K562 (cell line): ENCODE data around the gene CAPN5.

ENCODE experiments used
- E2F5 ChIP-seq: sonication (generic); formaldehyde crosslinking; IDR thresholded peaks from 2 replicates; pipeline ENCODE4 v1.8.0; 2022; ENCODE audit warnings: mild to moderate bottlenecking, missing genetic modification reagents
- MEF2D ChIP-seq: conservative IDR thresholded peaks from 2 replicates; pipeline ENCODE4 v1.6.1; 2016; ENCODE audit warnings: low read depth, missing genetic modification characterization, missing compliant biosample characterization
- NR1H2 ChIP-seq: sonication (generic); formaldehyde crosslinking; IDR thresholded peaks from 2 replicates; pipeline ENCODE4 v1.4.0; 2020; ENCODE audit warnings: mild to moderate bottlenecking, missing genetic modification reagents
- PCBP2 ChIP-seq: fragments of 200-400 bp; formaldehyde crosslinking; IDR thresholded peaks from 2 replicates; pipeline ENCODE4 v1.6.1; 2018; ENCODE audit warnings: low read length, low read depth, mild to moderate bottlenecking, moderate library complexity; ENCODE audit not compliant: poor library complexity, severe bottlenecking
- SMC3 ChIP-seq: conservative IDR thresholded peaks from 2 replicates; pipeline ENCODE4 v1.6.1; 2011; ENCODE audit warnings: low read depth, low read length, improper control_type of control experiment; ENCODE audit not compliant: insufficient read depth
- SREBF2 ChIP-seq: sonication (generic); formaldehyde crosslinking; IDR thresholded peaks from 2 replicates; pipeline ENCODE4 v1.4.0; 2020; ENCODE audit warnings: mild to moderate bottlenecking, missing genetic modification reagents
- SRSF1 ChIP-seq: fragments of 200-400 bp; formaldehyde crosslinking; IDR thresholded peaks from 2 replicates; pipeline ENCODE4 v1.6.1; 2017; ENCODE audit warnings: mild to moderate bottlenecking, low read depth, low read length, moderate library complexity
- ZBTB40 ChIP-seq, 2 experiments: fragments of 450-650 bp in 1 of 2; sonication (generic) in 1 of 2; formaldehyde crosslinking in 1 of 2; IDR thresholded peaks; 2 replicates each; pipeline versions ENCODE4 v1.7.1 to v1.9.0; 2016 to 2022; ENCODE audit warnings: inconsistent platforms in 1 of 2, mild to moderate bottlenecking in 1 of 2, missing genetic modification reagents in 1 of 2
- TF ChIP-seq, protein P1 (sequence below): fragments of 450-650 bp; conservative IDR thresholded peaks from 2 replicates; pipeline ENCODE4 v1.6.1; 2016; ENCODE audit warnings: missing genetic modification characterization, low read depth, mild to moderate bottlenecking, control low read depth, missing compliant biosample characterization
- TF ChIP-seq, protein P2 (sequence below), 3 experiments: IDR thresholded peaks in 2 of 3; conservative IDR thresholded peaks in 1 of 3; 2 replicates each; pipeline ENCODE4 v1.5.1; 2011 to 2012; ENCODE audit warnings: low read length in 3 of 3, mild to moderate bottlenecking in 3 of 3, control low read depth in 2 of 3, improper control_type of control experiment in 1 of 3, inconsistent platforms in 1 of 3, low read depth in 1 of 3, mixed read lengths in 1 of 3, moderate library complexity in 1 of 3; ENCODE audit not compliant: insufficient read depth in 2 of 3

GRCh38 chr11:77140231-77140851 is 73.6 kb downstream of the CAPN5 start:
- TF ChIP-seq MEF2D (tag) (no peak), PCBP2 (no peak), SMC3 (no peak), ZBTB40 (IDR thresholded peaks at IDR 0.05) (no peak), ZBTB40 (CRISPR knock-in tag; IDR thresholded peaks at IDR 0.05) (no peak), NR1H2 (CRISPR knock-in tag) (no peak), SRSF1 (no peak), SREBF2 (CRISPR knock-in tag) (no peak), E2F5 (CRISPR knock-in tag) (no peak)
- TF ChIP-seq, protein P1, sequence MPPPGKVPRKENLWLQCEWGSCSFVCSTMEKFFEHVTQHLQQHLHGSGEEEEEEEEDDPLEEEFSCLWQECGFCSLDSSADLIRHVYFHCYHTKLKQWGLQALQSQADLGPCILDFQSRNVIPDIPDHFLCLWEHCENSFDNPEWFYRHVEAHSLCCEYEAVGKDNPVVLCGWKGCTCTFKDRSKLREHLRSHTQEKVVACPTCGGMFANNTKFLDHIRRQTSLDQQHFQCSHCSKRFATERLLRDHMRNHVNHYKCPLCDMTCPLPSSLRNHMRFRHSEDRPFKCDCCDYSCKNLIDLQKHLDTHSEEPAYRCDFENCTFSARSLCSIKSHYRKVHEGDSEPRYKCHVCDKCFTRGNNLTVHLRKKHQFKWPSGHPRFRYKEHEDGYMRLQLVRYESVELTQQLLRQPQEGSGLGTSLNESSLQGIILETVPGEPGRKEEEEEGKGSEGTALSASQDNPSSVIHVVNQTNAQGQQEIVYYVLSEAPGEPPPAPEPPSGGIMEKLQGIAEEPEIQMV (tag) = no peak
- TF ChIP-seq, protein P2, sequence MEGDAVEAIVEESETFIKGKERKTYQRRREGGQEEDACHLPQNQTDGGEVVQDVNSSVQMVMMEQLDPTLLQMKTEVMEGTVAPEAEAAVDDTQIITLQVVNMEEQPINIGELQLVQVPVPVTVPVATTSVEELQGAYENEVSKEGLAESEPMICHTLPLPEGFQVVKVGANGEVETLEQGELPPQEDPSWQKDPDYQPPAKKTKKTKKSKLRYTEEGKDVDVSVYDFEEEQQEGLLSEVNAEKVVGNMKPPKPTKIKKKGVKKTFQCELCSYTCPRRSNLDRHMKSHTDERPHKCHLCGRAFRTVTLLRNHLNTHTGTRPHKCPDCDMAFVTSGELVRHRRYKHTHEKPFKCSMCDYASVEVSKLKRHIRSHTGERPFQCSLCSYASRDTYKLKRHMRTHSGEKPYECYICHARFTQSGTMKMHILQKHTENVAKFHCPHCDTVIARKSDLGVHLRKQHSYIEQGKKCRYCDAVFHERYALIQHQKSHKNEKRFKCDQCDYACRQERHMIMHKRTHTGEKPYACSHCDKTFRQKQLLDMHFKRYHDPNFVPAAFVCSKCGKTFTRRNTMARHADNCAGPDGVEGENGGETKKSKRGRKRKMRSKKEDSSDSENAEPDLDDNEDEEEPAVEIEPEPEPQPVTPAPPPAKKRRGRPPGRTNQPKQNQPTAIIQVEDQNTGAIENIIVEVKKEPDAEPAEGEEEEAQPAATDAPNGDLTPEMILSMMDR (IDR thresholded peaks at IDR 0.05 in 2 of 3, conservative IDR thresholded peaks at IDR 0.05 in 1 of 3; ENCODE audit: insufficient read depth in 2 of 3, low read depth in 1 of 3, low read length in 3 of 3) = no peak
